ENCODE data around the gene DMRT3.

DNA sequence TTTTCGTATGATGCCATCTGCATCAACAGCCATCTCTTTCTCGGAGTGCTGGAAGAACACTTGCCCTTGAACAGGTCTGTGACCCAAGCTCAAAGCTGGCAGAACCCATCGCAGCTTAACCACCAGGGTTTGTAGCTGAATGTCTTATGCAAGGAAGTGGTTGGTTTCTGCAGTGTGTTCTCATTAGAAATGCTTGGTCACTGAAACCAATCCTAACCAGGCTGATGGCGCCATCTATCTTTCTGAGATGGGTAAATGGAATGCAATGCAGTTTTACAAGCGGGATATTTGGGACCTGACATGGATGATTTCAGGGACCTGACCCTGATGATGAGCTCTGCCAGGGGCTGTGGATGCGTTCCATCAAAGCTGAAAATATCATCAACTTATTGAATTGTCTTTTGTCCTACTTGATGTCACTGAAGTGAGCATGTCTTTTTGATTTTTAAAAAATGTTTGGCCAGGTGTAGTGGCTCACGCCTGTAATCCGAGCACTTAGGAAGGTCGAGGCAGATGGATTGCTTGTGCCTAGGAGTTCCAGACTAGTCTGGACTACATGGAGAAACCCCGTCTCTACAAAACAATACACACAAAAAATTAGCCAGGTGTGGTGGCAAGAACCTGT, 28.7 kb downstream of the DMRT3 start:
- TF ChIP-seq, protein P1, sequence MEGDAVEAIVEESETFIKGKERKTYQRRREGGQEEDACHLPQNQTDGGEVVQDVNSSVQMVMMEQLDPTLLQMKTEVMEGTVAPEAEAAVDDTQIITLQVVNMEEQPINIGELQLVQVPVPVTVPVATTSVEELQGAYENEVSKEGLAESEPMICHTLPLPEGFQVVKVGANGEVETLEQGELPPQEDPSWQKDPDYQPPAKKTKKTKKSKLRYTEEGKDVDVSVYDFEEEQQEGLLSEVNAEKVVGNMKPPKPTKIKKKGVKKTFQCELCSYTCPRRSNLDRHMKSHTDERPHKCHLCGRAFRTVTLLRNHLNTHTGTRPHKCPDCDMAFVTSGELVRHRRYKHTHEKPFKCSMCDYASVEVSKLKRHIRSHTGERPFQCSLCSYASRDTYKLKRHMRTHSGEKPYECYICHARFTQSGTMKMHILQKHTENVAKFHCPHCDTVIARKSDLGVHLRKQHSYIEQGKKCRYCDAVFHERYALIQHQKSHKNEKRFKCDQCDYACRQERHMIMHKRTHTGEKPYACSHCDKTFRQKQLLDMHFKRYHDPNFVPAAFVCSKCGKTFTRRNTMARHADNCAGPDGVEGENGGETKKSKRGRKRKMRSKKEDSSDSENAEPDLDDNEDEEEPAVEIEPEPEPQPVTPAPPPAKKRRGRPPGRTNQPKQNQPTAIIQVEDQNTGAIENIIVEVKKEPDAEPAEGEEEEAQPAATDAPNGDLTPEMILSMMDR (IDR thresholded peaks at IDR 0.05) = peak in 5 of 6 experiments; percentile 42 to 72 (median 61)
- no peak for TF ChIP-seq POLR2A (IDR thresholded peaks at IDR 0.05)

Data from esophagus squamous epithelium (tissue), 4 donors.